CD4-positive, CD25-positive, alpha-beta regulatory T cell (primary cell): ENCODE results near the gene CHMP1A. TPM values are rescaled to one million over a fixed set of nuclear protein-coding genes. Genes with fewer than 3 reads are reported as not detected.

ENCODE experiments used
- ATAC-seq, 2 donors: fragments of 150-1000 bp; cut with Tn5 transposase; one replicate each; pipeline ENCODE4 v1.10.0; 2021; ENCODE audit warnings: low read depth in 2 of 2, moderate number of reproducible peaks in 2 of 2, moderate library complexity in 1 of 2
- DNase-seq, 3 donors: peaks; one replicate each; pipeline versions ENCODE4 v3.0.0 to v3.0.0-alpha.2; 2012 to 2022; ENCODE audit warnings: mixed read lengths in 1 of 3
- H3K27ac ChIP-seq: one replicate; pipeline ENCODE4 v1.7.0; 2013; ENCODE audit warnings: mild to moderate bottlenecking, low read length; ENCODE audit not compliant: insufficient read depth, poor library complexity, severe bottlenecking
- H3K27me3 ChIP-seq: one replicate; pipeline ENCODE4 v1.7.0; 2013; ENCODE audit warnings: low read length; ENCODE audit not compliant: control insufficient read depth, insufficient read depth
- H3K36me3 ChIP-seq: one replicate; pipeline ENCODE4 v1.7.0; 2013; ENCODE audit warnings: mild to moderate bottlenecking, low read length, moderate library complexity; ENCODE audit not compliant: control insufficient read depth, insufficient read depth
- H3K4me1 ChIP-seq: 2 replicates; pipeline ENCODE4 v1.7.0; 2013; ENCODE audit warnings: mild to moderate bottlenecking, low read length; ENCODE audit not compliant: insufficient read depth, control insufficient read depth, poor library complexity, severe bottlenecking
- H3K4me3 ChIP-seq: one replicate; pipeline ENCODE4 v1.7.0; 2013; ENCODE audit warnings: low read depth, mild to moderate bottlenecking, low read length, moderate library complexity
- H3K9me3 ChIP-seq, 2 experiments: 1 replicate in 1 of 2; 2 replicates in 1 of 2; pipeline ENCODE4 v1.7.0; 2013; ENCODE audit warnings: low read length in 2 of 2, mild to moderate bottlenecking in 1 of 2, moderate library complexity in 1 of 2; ENCODE audit not compliant: control insufficient read depth in 2 of 2
- H3K27ac Mint-ChIP-seq, 3 donors: one replicate each; pipeline ENCODE4 v1.8.0; 2020 to 2022; ENCODE audit warnings: mild to moderate bottlenecking in 3 of 3, mixed read lengths in 3 of 3, moderate library complexity in 2 of 3
- H3K27me3 Mint-ChIP-seq: one replicate; pipeline ENCODE4 v1.8.0; 2022; ENCODE audit warnings: mild to moderate bottlenecking, mixed read lengths
- H3K36me3 Mint-ChIP-seq: one replicate; pipeline ENCODE4 v1.8.0; 2020; ENCODE audit warnings: mixed read lengths
- H3K4me1 Mint-ChIP-seq, 4 donors: one replicate each; pipeline ENCODE4 v1.8.0; 2020 to 2022; ENCODE audit warnings: mixed read lengths in 4 of 4, mild to moderate bottlenecking in 1 of 4
- H3K4me3 Mint-ChIP-seq, 4 donors: one replicate each; pipeline ENCODE4 v1.8.0; 2020 to 2022; ENCODE audit warnings: mild to moderate bottlenecking in 4 of 4, mixed read lengths in 4 of 4, moderate library complexity in 3 of 4
- H3K9me3 Mint-ChIP-seq, 7 donors: one replicate each; pipeline ENCODE4 v1.8.0; 2020 to 2022; ENCODE audit warnings: mixed read lengths in 7 of 7, mild to moderate bottlenecking in 3 of 7, moderate library complexity in 2 of 7
- polyA plus RNA-seq, 4 donors: library from polyadenylated mRNA; unstranded; fragments of 300-500 nt; fragmentation: Illumina TruSeq; gene quantifications; one replicate each; pipeline ENCODE4 v1.2.3, GENCODE V29; 2021
- total RNA-seq: library from RNA; stranded (reverse); gene quantifications from one replicate; pipeline ENCODE4 v1.2.3, GENCODE V29; 2022

Gene CHMP1A
- total and polyA plus RNA-seq, 5 donors from 2014 or later: 77.5 to 111 (median 89.2) TPM

- ATAC-seq (no peak), DNase-seq (no peak)
- Mint-ChIP-seq H3K36me3 (peaks cover 6% of the 10 kb centered on the region), H3K4me3 (no peak overlapping the region), H3K4me1 (peaks cover 0 to 25% (median 9%) of the 10 kb centered on the region in 4 donors), H3K27ac (no peak overlapping the region), H3K9me3 (peaks cover 0 to 2% (median 0%) of the 10 kb centered on the region in 7 donors), H3K27me3 (no peaks in the 10 kb centered on the region)
- H3K36me3 ChIP-seq: peaks cover 33% of the 10 kb centered on the region
- no peak overlapping the region for H3K4me3 ChIP-seq
- H3K27me3 ChIP-seq: no peaks in the 10 kb centered on the region
- H3K4me1 ChIP-seq: peaks cover 5% of the 10 kb centered on the region
- H3K27ac ChIP-seq: no peak overlapping the region
- H3K9me3 ChIP-seq: no peaks in the 10 kb centered on the region
Observed at GRCh38 chr16:89651584-89651983, 5.9 kb downstream of the CHMP1A start.

DNA sequence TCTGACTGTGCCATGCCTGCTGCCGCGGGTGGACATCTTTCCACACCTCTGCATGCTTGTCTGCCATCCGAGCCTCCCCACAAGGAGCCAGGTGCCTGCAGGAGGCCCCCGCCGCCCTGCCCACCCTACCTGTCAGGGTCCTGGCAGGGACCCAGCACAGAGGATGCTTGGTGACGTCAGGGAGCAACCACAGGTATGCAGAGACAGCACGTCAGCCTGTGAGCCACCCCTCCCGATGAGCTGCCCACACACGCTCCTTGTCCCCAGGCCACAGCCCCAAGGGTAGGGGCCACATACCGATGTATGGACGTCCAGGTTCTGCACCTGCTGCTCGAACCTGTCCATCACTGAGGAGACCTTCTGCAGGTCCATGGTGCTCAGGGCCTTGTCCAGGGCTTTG, 10.6 kb downstream of the CHMP1A start:
- Mint-ChIP-seq H3K9me3 (peaks cover 0 to 2% (median 0%) of the 10 kb centered on the region in 7 donors), H3K27me3 (no peaks in the 10 kb centered on the region), H3K4me3 (no peak overlapping the region), H3K36me3 (peaks cover 18% of the 10 kb centered on the region), H3K4me1 (peaks cover 0 to 2% (median 0%) of the 10 kb centered on the region in 4 donors), H3K27ac (no peak overlapping the region)
- DNase-seq: no peak
- no peak overlapping the region for H3K27ac ChIP-seq
- no peaks in the 10 kb centered on the region for H3K9me3 ChIP-seq
- no peaks in the 10 kb centered on the region for H3K4me1 ChIP-seq
- no peak for ATAC-seq
- no peak overlapping the region for H3K4me3 ChIP-seq
- no peaks in the 10 kb centered on the region for H3K27me3 ChIP-seq
- H3K36me3 ChIP-seq: peaks cover 49% of the 10 kb centered on the region

- ATAC-seq (no peak), DNase-seq (no peak)
- Mint-ChIP-seq H3K27me3 (no peaks in the 10 kb centered on the region), H3K9me3 (peaks cover 0 to 2% (median 0%) of the 10 kb centered on the region in 7 donors), H3K4me1 (peaks cover 0 to 3% (median 1%) of the 10 kb centered on the region in 4 donors), H3K27ac (no peak overlapping the region), H3K36me3 (peaks cover 18% of the 10 kb centered on the region), H3K4me3 (no peak overlapping the region)
- peaks cover 43% of the 10 kb centered on the region for H3K36me3 ChIP-seq
- no peaks in the 10 kb centered on the region for H3K9me3 ChIP-seq
- no peak overlapping the region for H3K27ac ChIP-seq
- peaks cover 1% of the 10 kb centered on the region for H3K4me1 ChIP-seq
- no peaks in the 10 kb centered on the region for H3K27me3 ChIP-seq
- no peak overlapping the region for H3K4me3 ChIP-seq
Observed at GRCh38 chr16:89646270-89646669, 11.2 kb downstream of the CHMP1A start.

GRCh38 chr16:89645122-89645521, 12.4 kb downstream of the CHMP1A start:
- no peak overlapping the region for H3K4me3 Mint-ChIP-seq
- H3K27ac Mint-ChIP-seq: peak overlapping the region in 2 of 3 donors; percentile 43 to 55
- H3K9me3 ChIP-seq: no peaks in the 10 kb centered on the region
- peaks cover 36% of the 10 kb centered on the region for H3K36me3 ChIP-seq
- peaks cover 18% of the 10 kb centered on the region for H3K36me3 Mint-ChIP-seq
- H3K27me3 Mint-ChIP-seq: peaks cover 4% of the 10 kb centered on the region
- peaks cover 6% of the 10 kb centered on the region for H3K4me1 ChIP-seq
- DNase-seq: no peak
- H3K9me3 Mint-ChIP-seq: peaks cover 0 to 2% (median 0%) of the 10 kb centered on the region in 7 donors
- no peak for ATAC-seq
- H3K27ac ChIP-seq: no peak overlapping the region
- H3K4me3 ChIP-seq: no peak overlapping the region
- no peaks in the 10 kb centered on the region for H3K27me3 ChIP-seq
- peaks cover 5 to 8% (median 7%) of the 10 kb centered on the region in 4 donors for H3K4me1 Mint-ChIP-seq

- peak overlapping the region in 1 of 4 donors; percentile 51 for H3K4me3 Mint-ChIP-seq
- peaks cover 5 to 8% (median 7%) of the 10 kb centered on the region in 4 donors for H3K4me1 Mint-ChIP-seq
- no peak overlapping the region for H3K27ac Mint-ChIP-seq
- peaks cover 14% of the 10 kb centered on the region for H3K36me3 Mint-ChIP-seq
- H3K27me3 ChIP-seq: no peaks in the 10 kb centered on the region
- no peak for ATAC-seq
- H3K9me3 ChIP-seq: no peaks in the 10 kb centered on the region
- peaks cover 4% of the 10 kb centered on the region for H3K27me3 Mint-ChIP-seq
- no peak overlapping the region for H3K4me3 ChIP-seq
- no peak overlapping the region for H3K27ac ChIP-seq
- peaks cover 31% of the 10 kb centered on the region for H3K36me3 ChIP-seq
- no peak for DNase-seq
- H3K9me3 Mint-ChIP-seq: peaks cover 0 to 2% (median 0%) of the 10 kb centered on the region in 7 donors
- H3K4me1 ChIP-seq: peaks cover 6% of the 10 kb centered on the region
Observed at GRCh38 chr16:89643769-89644300, 13.7 kb downstream of the CHMP1A start.

DNA sequence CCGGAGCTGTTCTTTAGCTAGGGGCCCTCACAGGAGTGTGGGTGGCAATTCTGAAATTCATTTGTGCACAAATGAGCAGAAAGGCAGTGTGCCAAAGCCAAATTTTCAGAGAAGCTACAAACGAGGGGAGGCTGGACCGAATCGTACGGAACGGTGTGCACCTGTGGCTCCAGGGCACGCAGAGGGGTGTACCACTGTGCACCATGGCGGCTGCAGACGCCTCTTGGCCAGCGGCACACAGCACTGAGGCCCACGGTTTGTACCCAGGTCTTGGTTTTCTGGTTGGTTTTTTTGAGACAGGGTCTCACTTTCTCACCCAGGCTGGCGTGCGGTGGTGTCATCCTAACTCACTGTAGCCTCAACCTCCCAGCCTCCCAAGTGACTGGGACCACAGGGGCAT, 14.9 kb downstream of the CHMP1A start:
- H3K27ac ChIP-seq: no peak overlapping the region
- Mint-ChIP-seq H3K4me1 (peaks cover 5 to 8% (median 7%) of the 10 kb centered on the region in 4 donors), H3K9me3 (peaks cover 0 to 2% (median 0%) of the 10 kb centered on the region in 7 donors), H3K36me3 (peaks cover 11% of the 10 kb centered on the region), H3K27me3 (peaks cover 4% of the 10 kb centered on the region), H3K27ac (no peak overlapping the region), H3K4me3 (no peak overlapping the region)
- no peak overlapping the region for H3K4me3 ChIP-seq
- no peaks in the 10 kb centered on the region for H3K9me3 ChIP-seq
- H3K36me3 ChIP-seq: peaks cover 31% of the 10 kb centered on the region
- peaks cover 6% of the 10 kb centered on the region for H3K4me1 ChIP-seq
- H3K27me3 ChIP-seq: no peaks in the 10 kb centered on the region
- ATAC-seq (no peak), DNase-seq (no peak)

GRCh38 chr16:89641458-89642119, 15.9 kb downstream of the CHMP1A start:
- no peaks in the 10 kb centered on the region for H3K27me3 ChIP-seq
- peak overlapping the region in 1 of 3 donors; percentile 52 for H3K27ac Mint-ChIP-seq
- peaks cover 5 to 8% (median 7%) of the 10 kb centered on the region in 4 donors for H3K4me1 Mint-ChIP-seq

More at GRCh38 chr16:89641458-89642119, 15.9 kb downstream of the CHMP1A start:
- H3K27ac ChIP-seq: peak overlapping the region; percentile 14
- peaks cover 4% of the 10 kb centered on the region for H3K27me3 Mint-ChIP-seq
- DNase-seq (no peak), ATAC-seq (no peak)
- H3K9me3 ChIP-seq: no peaks in the 10 kb centered on the region
- no peaks in the 10 kb centered on the region for H3K9me3 Mint-ChIP-seq
- H3K36me3 Mint-ChIP-seq: peaks cover 11% of the 10 kb centered on the region
- H3K4me1 ChIP-seq: peaks cover 6% of the 10 kb centered on the region
- peak overlapping the region in 3 of 4 donors; percentile 38 to 67 (median 45) for H3K4me3 Mint-ChIP-seq
- H3K36me3 ChIP-seq: peaks cover 24% of the 10 kb centered on the region
- H3K4me3 ChIP-seq: no peak overlapping the region
